ENCODE measurements around the gene GIT1. TPM values are rescaled to one million over a fixed set of nuclear protein-coding genes. Genes with fewer than 3 reads are reported as not detected.

GIT1 gene
- total and polyA plus RNA-seq, 4 donors: 2.2 to 11.1 (median 4.9) TPM

- Histone ChIP-seq H3K27ac (ENCODE audit: low read depth in 1 of 2, low read length in 2 of 2) (peak within 1 kb of the TSS; percentile 87 to 91), H3K4me1 (ENCODE audit: control insufficient read depth in 4 of 4, insufficient read depth in 4 of 4, low read length in 3 of 4) (peaks cover 15 to 71% (median 56%) of the 10 kb centered on the region in 4 donors), H3K9ac (ENCODE audit: low read depth in 1 of 2, low read length in 2 of 2) (peak within 1 kb of the TSS; percentile 85 to 87), H3K9me3 (ENCODE audit: control insufficient read depth in 4 of 4, low read length in 3 of 4) (no peaks in the 10 kb centered on the region), H3K4me3 (ENCODE audit: low read depth in 1 of 3, low read length in 3 of 3) (peak within 1 kb of the TSS; percentile 77 to 92 (median 83)), H3K27me3 (ENCODE audit: control insufficient read depth in 4 of 4, insufficient read depth in 4 of 4, low read length in 3 of 4) (no peaks in the 10 kb centered on the region), H3K36me3 (ENCODE audit: control insufficient read depth in 4 of 4, insufficient read depth in 3 of 4, low read depth in 1 of 4, low read length in 3 of 4) (peaks cover 0 to 3% (median 1%) of the 10 kb centered on the region in 4 donors)
- WGBS: 4% methylated on average over 85 of the region's 85 CpGs
- peak in 1 of 2 donors; percentile 33 for TF ChIP-seq RXRA (IDR thresholded peaks at IDR 0.05)
- TF ChIP-seq RAD21 (IDR thresholded peaks at IDR 0.05): no peak
- peak in 1 of 2 donors; percentile 42 for TF ChIP-seq EGR1 (IDR thresholded peaks at IDR 0.05; ENCODE audit: low read depth in 2 of 2)
- TF ChIP-seq YY1 (IDR thresholded peaks at IDR 0.05): no peak
- TF ChIP-seq REST (IDR thresholded peaks at IDR 0.05): no peak
- TF ChIP-seq NR2F2 (IDR thresholded peaks at IDR 0.05): no peak
- DNase-seq (ENCODE audit: low spot score): peak; percentile 85
These were observed 20.9 kb downstream of the GIT1 start, which contains the start of gene TP53I13 for GRCh38 chr17:29568331-29569244. Gene TP53I13, plus strand, starts transcription at chr17:29568701. Its CDS starts 58 bp downstream, at chr17:29568759.

DNA sequence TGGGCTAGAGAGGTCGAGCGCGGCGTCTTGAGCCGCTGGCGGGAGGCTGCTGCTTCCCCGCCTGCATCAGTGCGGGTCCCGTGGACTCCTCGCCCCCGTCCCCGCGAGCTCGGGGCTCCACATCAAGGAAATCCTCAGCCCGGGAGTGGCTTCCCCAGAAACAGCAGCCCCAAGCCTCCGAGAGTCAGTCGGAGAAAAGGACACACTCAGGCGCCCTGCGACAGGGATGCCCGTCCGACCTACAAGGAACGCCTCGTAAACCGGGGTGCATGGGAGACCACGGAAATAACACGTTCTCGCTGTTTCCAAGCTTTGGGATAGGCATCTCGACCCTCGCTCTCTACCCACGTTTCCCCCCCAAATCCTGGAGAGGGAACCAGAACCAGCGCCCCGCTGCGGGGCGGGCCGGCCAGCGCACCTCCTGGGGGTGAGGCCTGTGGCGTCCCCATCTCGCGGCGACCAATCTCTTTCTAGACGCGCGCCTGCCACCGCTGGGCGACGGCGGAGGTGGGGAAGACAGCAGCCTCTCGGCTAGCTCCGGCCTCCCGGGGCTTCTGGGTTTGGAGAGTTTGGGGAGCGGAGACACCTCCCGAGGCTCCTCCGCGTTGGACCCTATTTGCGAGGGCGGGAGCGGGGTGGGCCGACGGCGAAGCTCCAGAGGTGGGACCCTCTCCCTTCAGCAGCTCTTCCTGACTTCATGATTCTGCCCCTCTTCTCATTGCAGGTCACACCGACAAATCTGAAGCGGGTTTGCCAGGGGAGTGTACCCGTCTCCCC lies 21.7 kb downstream of the GIT1 start:
- Histone ChIP-seq H3K36me3 (ENCODE audit: control insufficient read depth in 4 of 4, insufficient read depth in 3 of 4, low read depth in 1 of 4, low read length in 3 of 4) (peaks cover 0 to 3% (median 1%) of the 10 kb centered on the region in 4 donors), H3K4me1 (ENCODE audit: control insufficient read depth in 4 of 4, insufficient read depth in 4 of 4, low read length in 3 of 4) (peaks cover 10 to 64% (median 50%) of the 10 kb centered on the region in 4 donors), H3K9ac (ENCODE audit: low read depth in 1 of 2, low read length in 2 of 2) (peak overlapping the region; percentile 85 to 87), H3K4me3 (ENCODE audit: low read depth in 1 of 3, low read length in 3 of 3) (peak overlapping the region; percentile 77 to 92 (median 83)), H3K9me3 (ENCODE audit: control insufficient read depth in 4 of 4, low read length in 3 of 4) (no peaks in the 10 kb centered on the region), H3K27ac (ENCODE audit: low read depth in 1 of 2, low read length in 2 of 2) (peak overlapping the region; percentile 87 to 91), H3K27me3 (ENCODE audit: control insufficient read depth in 4 of 4, insufficient read depth in 4 of 4, low read length in 3 of 4) (no peaks in the 10 kb centered on the region)
- under 1% methylated on average over 63 of the region's 63 CpGs for WGBS
- DNase-seq (ENCODE audit: low spot score): no peak
- TF ChIP-seq, protein P1, sequence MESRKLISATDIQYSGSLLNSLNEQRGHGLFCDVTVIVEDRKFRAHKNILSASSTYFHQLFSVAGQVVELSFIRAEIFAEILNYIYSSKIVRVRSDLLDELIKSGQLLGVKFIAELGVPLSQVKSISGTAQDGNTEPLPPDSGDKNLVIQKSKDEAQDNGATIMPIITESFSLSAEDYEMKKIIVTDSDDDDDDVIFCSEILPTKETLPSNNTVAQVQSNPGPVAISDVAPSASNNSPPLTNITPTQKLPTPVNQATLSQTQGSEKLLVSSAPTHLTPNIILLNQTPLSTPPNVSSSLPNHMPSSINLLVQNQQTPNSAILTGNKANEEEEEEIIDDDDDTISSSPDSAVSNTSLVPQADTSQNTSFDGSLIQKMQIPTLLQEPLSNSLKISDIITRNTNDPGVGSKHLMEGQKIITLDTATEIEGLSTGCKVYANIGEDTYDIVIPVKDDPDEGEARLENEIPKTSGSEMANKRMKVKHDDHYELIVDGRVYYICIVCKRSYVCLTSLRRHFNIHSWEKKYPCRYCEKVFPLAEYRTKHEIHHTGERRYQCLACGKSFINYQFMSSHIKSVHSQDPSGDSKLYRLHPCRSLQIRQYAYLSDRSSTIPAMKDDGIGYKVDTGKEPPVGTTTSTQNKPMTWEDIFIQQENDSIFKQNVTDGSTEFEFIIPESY (IDR thresholded peaks at IDR 0.05): no peak
- TF ChIP-seq YY1 (IDR thresholded peaks at IDR 0.05) (peak; percentile 54), CTCF (IDR thresholded peaks at IDR 0.05; ENCODE audit: low read depth, low read length, missing input control) (peak; percentile 26), SP1 (IDR thresholded peaks at IDR 0.05) (peak; percentile 9)
